ENCODE measurements around the gene ASPHD2.

DNA sequence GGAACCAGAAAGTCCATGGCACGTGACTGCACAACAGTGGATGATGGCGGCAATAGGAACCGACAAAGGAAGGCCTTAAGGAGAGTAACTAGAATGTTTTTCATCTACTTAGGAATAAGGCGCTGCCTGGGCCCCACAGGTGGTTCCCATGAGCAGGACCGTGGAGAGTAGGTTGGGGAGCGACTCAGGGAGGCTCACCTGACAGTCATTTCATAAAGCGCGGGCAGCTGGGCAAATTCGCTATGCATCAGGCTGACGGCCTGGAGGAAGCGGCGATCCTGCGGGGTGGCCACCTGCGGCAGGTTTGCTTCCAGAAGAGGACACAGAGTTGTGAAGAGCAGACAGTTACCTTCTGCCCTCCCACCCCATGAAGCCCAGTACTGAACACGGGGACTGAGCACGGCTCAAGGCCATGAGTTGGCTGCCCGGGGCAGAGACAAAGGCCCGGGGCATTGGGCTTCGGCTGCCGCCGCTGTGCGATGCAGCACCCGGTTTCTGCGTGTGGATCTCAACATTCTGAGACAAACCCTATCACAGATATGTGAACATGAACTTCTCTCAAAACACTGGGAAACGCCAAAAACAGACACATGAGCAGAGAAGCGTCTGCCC is 28.7 kb downstream of the ASPHD2 start:
- TF ChIP-seq, protein P1, sequence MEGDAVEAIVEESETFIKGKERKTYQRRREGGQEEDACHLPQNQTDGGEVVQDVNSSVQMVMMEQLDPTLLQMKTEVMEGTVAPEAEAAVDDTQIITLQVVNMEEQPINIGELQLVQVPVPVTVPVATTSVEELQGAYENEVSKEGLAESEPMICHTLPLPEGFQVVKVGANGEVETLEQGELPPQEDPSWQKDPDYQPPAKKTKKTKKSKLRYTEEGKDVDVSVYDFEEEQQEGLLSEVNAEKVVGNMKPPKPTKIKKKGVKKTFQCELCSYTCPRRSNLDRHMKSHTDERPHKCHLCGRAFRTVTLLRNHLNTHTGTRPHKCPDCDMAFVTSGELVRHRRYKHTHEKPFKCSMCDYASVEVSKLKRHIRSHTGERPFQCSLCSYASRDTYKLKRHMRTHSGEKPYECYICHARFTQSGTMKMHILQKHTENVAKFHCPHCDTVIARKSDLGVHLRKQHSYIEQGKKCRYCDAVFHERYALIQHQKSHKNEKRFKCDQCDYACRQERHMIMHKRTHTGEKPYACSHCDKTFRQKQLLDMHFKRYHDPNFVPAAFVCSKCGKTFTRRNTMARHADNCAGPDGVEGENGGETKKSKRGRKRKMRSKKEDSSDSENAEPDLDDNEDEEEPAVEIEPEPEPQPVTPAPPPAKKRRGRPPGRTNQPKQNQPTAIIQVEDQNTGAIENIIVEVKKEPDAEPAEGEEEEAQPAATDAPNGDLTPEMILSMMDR (IDR thresholded peaks at IDR 0.05; ENCODE audit: borderline replicate concordance, extremely low read depth, low read length, poor library complexity, severe bottlenecking) = no peak
- TF ChIP-seq EZH2 (IDR thresholded peaks at IDR 0.05; ENCODE audit: borderline replicate concordance, low read depth, low read length, severe bottlenecking) = no peak
